Stimulated activated effector memory CD8-positive, alpha-beta T cell treated with anti-CD3 and anti-CD28 coated beads, Interleukin-12 subunit alpha, Interleukin-12 subunit beta, amount 100 ng/mL, for 72 hours (primary cell): ENCODE results near the gene MYEF2.

Experiments used
- ATAC-seq: fragments of 150-1000 bp; cut with Tn5 transposase; 2 replicates; pipeline ENCODE4 v1.10.0; 2021
- DNase-seq, 2 donors: peaks; one replicate each; pipeline ENCODE4 v3.0.0; 2021 to 2022; ENCODE audit warnings: low spot score in 2 of 2
- H3K27ac Mint-ChIP-seq: one replicate; pipeline ENCODE4 v1.8.0; 2022; ENCODE audit warnings: mild to moderate bottlenecking, mixed read lengths
- H3K36me3 Mint-ChIP-seq: one replicate; pipeline ENCODE4 v1.8.0; 2022; ENCODE audit warnings: mild to moderate bottlenecking, mixed read lengths
- H3K4me1 Mint-ChIP-seq: one replicate; pipeline ENCODE4 v1.8.0; 2022; ENCODE audit warnings: mixed read lengths
- H3K4me3 Mint-ChIP-seq: one replicate; pipeline ENCODE4 v1.8.0; 2022; ENCODE audit warnings: mild to moderate bottlenecking, mixed read lengths
- H3K9me3 Mint-ChIP-seq: one replicate; pipeline ENCODE4 v1.8.0; 2022; ENCODE audit warnings: mixed read lengths

MYEF2 gene, protein sequence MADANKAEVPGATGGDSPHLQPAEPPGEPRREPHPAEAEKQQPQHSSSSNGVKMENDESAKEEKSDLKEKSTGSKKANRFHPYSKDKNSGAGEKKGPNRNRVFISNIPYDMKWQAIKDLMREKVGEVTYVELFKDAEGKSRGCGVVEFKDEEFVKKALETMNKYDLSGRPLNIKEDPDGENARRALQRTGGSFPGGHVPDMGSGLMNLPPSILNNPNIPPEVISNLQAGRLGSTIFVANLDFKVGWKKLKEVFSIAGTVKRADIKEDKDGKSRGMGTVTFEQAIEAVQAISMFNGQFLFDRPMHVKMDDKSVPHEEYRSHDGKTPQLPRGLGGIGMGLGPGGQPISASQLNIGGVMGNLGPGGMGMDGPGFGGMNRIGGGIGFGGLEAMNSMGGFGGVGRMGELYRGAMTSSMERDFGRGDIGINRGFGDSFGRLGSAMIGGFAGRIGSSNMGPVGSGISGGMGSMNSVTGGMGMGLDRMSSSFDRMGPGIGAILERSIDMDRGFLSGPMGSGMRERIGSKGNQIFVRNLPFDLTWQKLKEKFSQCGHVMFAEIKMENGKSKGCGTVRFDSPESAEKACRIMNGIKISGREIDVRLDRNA

DNA sequence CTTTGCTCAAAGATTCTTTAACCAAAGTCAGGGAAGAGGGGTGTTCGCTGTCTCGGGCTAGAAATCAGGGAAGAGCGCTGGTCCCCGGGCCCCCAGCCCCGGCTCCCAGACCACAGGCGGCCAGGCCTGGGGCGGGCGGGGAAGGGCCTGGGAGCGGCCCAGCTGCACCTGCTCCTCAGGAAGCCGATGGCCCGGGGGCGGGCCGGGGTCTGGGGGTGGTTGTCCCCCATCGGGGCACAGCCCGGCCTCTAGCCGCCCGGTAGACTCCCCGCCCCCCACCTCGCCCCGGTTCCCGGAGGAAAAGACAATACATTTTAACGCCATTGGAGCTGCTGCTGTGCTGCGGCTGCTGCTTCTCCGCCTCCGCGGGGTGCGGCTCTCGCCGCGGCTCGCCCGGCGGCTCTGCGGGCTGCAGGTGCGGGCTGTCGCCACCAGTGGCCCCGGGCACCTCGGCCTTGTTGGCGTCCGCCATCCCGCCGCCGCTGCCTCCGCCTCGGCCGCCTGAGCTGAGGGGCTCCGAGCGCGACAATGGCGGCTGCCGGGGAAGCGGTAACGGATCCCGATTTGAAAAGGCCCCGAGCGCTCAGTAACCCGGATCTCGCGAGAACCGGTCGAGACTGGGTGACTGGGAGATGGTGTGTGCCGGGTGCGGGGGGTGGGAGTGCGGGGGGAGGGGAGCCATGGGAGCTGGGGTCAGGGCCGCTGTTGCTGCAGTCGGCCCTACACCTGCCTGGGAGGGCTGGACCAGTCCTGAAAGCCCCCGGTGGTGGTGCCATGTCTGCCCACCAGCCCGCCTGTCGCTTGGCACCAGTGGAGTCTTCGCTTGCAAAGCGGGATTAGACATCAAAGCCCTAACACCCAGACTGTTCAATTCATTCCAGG lies at the start of gene MYEF2:
MYEF2 (minus strand) TSS at position 530 of the 882 bp plus-strand sequence; CDS start at position 472, 58 bp downstream.
- no peaks in the 10 kb centered on the region for H3K9me3 Mint-ChIP-seq
- peak within 1 kb of the TSS; percentile 67 for H3K4me3 Mint-ChIP-seq
- ATAC-seq (peak; percentile 89), DNase-seq (peak; percentile 42 to 72)
- H3K4me1 Mint-ChIP-seq: peaks cover 7% of the 10 kb centered on the region
- H3K27ac Mint-ChIP-seq: peak within 1 kb of the TSS; percentile 90
- H3K36me3 Mint-ChIP-seq: no peaks in the 10 kb centered on the region

GRCh38 chr15:48225771-48226170 lies 47.7 kb upstream of the MYEF2 start:
- no peak overlapping the region for H3K4me3 Mint-ChIP-seq
- no peaks in the 10 kb centered on the region for H3K4me1 Mint-ChIP-seq
- H3K27ac Mint-ChIP-seq: no peak overlapping the region
- H3K9me3 Mint-ChIP-seq: no peaks in the 10 kb centered on the region
- no peak for DNase-seq
- ATAC-seq: no peak
- H3K36me3 Mint-ChIP-seq: no peaks in the 10 kb centered on the region

DNA sequence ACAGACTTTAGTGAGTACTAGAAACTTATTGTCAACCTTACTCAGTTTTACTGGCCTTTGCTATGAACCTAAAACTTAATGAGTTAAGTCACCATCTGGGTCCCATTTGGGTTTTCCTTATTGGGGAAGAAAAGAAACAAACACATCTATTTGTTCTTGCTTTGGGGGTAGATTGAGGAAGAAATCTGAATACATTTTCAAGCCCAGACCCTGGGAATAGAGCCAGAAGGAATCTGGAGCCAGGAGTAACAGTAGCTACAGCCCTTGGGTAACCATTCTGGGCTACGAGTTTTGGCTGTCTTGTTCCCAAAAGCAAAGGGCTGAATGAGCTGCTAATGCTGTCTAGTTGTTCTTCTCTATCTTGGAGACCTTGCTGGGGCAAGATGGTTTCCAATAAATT lies 44.5 kb upstream of the MYEF2 start:
- H3K4me1 Mint-ChIP-seq: no peaks in the 10 kb centered on the region
- no peaks in the 10 kb centered on the region for H3K9me3 Mint-ChIP-seq
- H3K4me3 Mint-ChIP-seq: no peak overlapping the region
- no peaks in the 10 kb centered on the region for H3K36me3 Mint-ChIP-seq
- H3K27ac Mint-ChIP-seq: no peak overlapping the region
- ATAC-seq (no peak), DNase-seq (no peak)

DNA sequence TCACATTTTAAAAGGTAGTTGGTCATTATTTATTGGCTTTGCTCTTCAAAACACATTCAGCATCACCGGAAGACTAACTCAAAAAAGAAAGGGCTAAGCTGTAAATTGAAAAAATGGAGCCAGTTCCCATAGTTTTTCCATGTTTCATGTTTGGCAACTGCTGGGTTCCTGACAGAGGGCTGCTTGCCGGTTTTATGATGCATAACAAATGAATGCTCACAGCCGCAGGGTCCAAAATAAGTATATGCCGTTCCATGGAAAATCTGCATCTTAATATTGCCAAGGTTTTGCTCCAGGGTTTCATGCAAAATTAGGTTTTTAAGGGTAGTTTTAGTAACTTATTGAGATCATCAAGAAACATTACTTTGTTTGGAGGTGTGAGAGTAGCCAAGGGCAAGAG lies 43.8 kb upstream of the MYEF2 start:
- no peaks in the 10 kb centered on the region for H3K4me1 Mint-ChIP-seq
- ATAC-seq: no peak
- H3K4me3 Mint-ChIP-seq: no peak overlapping the region
- no peaks in the 10 kb centered on the region for H3K36me3 Mint-ChIP-seq
- DNase-seq: no peak
- no peaks in the 10 kb centered on the region for H3K9me3 Mint-ChIP-seq
- no peak overlapping the region for H3K27ac Mint-ChIP-seq

DNA sequence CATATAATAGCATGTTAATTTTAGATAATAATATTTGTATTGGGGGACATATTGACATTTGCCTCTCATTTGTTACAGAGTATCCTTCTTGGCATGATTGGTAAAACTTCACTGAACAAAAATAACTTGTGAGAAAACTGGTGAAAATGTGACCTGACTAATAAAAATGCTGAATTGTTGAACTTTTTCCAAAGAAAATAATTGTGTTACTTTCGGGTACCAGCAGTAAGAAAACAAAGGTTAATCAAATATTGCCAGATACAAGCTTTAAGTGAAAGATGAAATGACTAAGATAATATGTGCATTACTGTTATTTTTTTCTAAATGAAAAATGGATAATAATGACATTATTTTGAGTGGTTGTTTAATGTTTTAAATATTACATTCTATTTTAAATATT lies 43.2 kb upstream of the MYEF2 start:
- H3K4me3 Mint-ChIP-seq: no peak overlapping the region
- ATAC-seq (no peak), DNase-seq (no peak)
- H3K36me3 Mint-ChIP-seq: no peaks in the 10 kb centered on the region
- no peaks in the 10 kb centered on the region for H3K4me1 Mint-ChIP-seq
- no peaks in the 10 kb centered on the region for H3K9me3 Mint-ChIP-seq
- H3K27ac Mint-ChIP-seq: no peak overlapping the region

- Mint-ChIP-seq H3K4me3 (no peak within 1 kb of the TSS), H3K9me3 (no peaks in the 10 kb centered on the region), H3K4me1 (no peaks in the 10 kb centered on the region), H3K27ac (no peak within 1 kb of the TSS), H3K36me3 (no peaks in the 10 kb centered on the region)
- ATAC-seq (no peak), DNase-seq (no peak)
Observed at GRCh38 chr15:48205981-48206380, 27.9 kb upstream of the MYEF2 start, which contains the start of gene SLC12A1. Gene SLC12A1, plus strand, starts transcription at chr15:48206302. Its CDS starts 1,418 bp downstream, at chr15:48207720.

GRCh38 chr15:48202068-48202467 lies 24.0 kb upstream of the MYEF2 start:
- H3K27ac Mint-ChIP-seq: no peak overlapping the region
- DNase-seq (no peak), ATAC-seq (no peak)
- no peak overlapping the region for H3K4me3 Mint-ChIP-seq
- H3K36me3 Mint-ChIP-seq: no peaks in the 10 kb centered on the region
- no peaks in the 10 kb centered on the region for H3K4me1 Mint-ChIP-seq
- no peaks in the 10 kb centered on the region for H3K9me3 Mint-ChIP-seq

- Mint-ChIP-seq H3K36me3 (no peaks in the 10 kb centered on the region), H3K4me1 (no peaks in the 10 kb centered on the region), H3K9me3 (peaks cover 7% of the 10 kb centered on the region), H3K27ac (no peak within 1 kb of the TSS), H3K4me3 (no peak within 1 kb of the TSS)
- no peak for ATAC-seq
- DNase-seq: no peak
Observed at GRCh38 chr15:48191574-48192225, 13.6 kb upstream of the MYEF2 start, which contains the start of gene CTXN2. Gene CTXN2, plus strand, starts transcription at chr15:48191665. Its CDS starts 9,636 bp downstream, at chr15:48201301.

GRCh38 chr15:48190932-48191573 lies 13.0 kb upstream of the MYEF2 start:
- Mint-ChIP-seq H3K27ac (no peak overlapping the region), H3K36me3 (no peaks in the 10 kb centered on the region), H3K4me1 (no peaks in the 10 kb centered on the region), H3K9me3 (peaks cover 7% of the 10 kb centered on the region), H3K4me3 (no peak overlapping the region)
- ATAC-seq (no peak), DNase-seq (no peak)

DNA sequence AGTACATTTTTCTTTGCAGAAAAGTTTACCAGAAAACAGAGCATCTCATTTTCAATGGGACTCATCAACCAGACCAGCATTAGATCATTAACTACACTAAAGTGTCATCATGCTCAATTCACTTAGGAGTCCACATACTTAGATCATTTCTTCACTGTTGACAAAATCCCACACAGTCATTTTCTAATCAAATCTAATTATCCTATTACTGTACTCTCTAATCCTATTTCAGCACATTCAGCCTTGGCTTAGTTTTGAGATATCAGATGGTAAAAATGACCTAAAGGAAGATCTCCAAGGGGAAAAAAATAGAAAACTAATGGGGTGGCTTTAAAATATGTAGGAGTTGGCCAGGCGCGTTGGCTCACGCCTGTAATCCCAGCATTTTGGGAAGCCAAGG lies 8.2 kb upstream of the MYEF2 start:
- ATAC-seq: no peak
- no peak overlapping the region for H3K27ac Mint-ChIP-seq
- H3K36me3 Mint-ChIP-seq: no peaks in the 10 kb centered on the region
- H3K4me3 Mint-ChIP-seq: no peak overlapping the region
- H3K9me3 Mint-ChIP-seq: peaks cover 3% of the 10 kb centered on the region
- no peak for DNase-seq
- H3K4me1 Mint-ChIP-seq: no peaks in the 10 kb centered on the region

DNA sequence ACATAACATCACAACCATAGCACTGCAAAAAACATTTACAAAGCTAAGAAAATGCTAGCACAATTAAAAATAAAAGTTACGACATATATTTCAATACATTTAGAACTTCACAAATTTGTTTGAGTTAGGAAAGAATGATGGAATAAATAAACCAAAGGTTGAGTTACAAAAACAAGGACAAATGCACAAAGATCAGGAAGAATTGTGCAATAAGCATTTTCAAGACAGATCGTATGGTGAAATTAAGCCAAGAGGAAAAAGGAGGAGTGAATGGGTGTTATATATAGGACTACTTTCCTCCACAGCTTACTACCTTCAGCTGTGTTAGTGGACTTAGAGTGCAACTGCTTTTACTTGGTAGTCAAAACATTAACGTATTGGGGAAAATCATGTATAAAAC lies 7.4 kb upstream of the MYEF2 start:
- Mint-ChIP-seq H3K36me3 (no peaks in the 10 kb centered on the region), H3K27ac (no peak overlapping the region), H3K4me3 (no peak overlapping the region), H3K9me3 (no peaks in the 10 kb centered on the region), H3K4me1 (no peaks in the 10 kb centered on the region)
- ATAC-seq (no peak), DNase-seq (no peak)

DNA sequence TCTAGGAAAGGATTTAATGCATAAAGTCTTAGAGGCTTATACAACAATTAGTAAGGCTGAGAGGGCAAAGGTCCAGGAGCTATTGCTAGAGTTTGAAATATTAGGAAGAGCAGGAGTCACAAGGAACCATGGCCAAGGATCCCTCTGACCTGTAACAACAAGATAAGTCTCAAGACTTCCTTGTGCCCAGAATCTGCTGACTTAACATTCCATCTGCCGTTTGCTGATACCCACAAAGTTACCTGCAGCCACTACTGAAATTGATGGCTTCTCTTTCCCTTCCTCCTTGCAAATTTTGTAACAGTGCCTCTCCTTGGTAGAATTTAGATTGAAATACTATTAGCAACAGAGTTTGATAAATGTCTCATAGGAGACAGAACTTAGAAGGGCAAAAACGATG lies 4.7 kb upstream of the MYEF2 start:
- no peaks in the 10 kb centered on the region for H3K9me3 Mint-ChIP-seq
- H3K4me3 Mint-ChIP-seq: no peak overlapping the region
- no peaks in the 10 kb centered on the region for H3K36me3 Mint-ChIP-seq
- H3K27ac Mint-ChIP-seq: no peak overlapping the region
- ATAC-seq (no peak), DNase-seq (no peak)
- no peaks in the 10 kb centered on the region for H3K4me1 Mint-ChIP-seq

- Mint-ChIP-seq H3K27ac (no peak overlapping the region), H3K9me3 (no peaks in the 10 kb centered on the region), H3K4me1 (peaks cover 7% of the 10 kb centered on the region), H3K4me3 (peak overlapping the region; percentile 67), H3K36me3 (no peaks in the 10 kb centered on the region)
- ATAC-seq (no peak), DNase-seq (no peak)
Observed at GRCh38 chr15:48178648-48178931, 495 bp upstream of the MYEF2 start.

GRCh38 chr15:48177383-48177765 lies 721 bp downstream of the MYEF2 start:
- no peaks in the 10 kb centered on the region for H3K36me3 Mint-ChIP-seq
- H3K27ac Mint-ChIP-seq: peak overlapping the region; percentile 90
- peaks cover 2% of the 10 kb centered on the region for H3K9me3 Mint-ChIP-seq
- peak; percentile 77 for ATAC-seq
- H3K4me1 Mint-ChIP-seq: peaks cover 7% of the 10 kb centered on the region
- peak overlapping the region; percentile 67 for H3K4me3 Mint-ChIP-seq
- DNase-seq: no peak

DNA sequence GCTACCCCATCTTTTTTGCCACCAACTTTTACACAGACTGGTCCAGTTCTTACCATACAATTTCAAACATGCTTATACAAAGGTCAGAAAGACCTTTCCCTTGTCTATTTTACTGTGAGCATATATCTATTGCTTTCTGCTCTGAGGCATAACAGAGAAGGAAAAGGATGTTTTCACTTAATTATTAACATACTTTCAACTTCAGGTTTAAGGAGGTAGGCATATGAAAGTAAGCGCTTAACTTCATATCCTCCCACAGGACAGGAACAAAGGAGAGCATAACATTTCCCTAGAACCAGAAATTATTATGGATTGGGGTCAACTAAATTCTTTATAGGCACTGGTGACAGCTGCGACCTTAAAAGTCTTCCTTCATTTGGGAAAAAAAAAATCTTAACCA lies 1.1 kb downstream of the MYEF2 start:
- ATAC-seq (no peak), DNase-seq (no peak)
- Mint-ChIP-seq H3K4me3 (peak overlapping the region; percentile 67), H3K27ac (peak overlapping the region; percentile 90), H3K9me3 (peaks cover 4% of the 10 kb centered on the region), H3K4me1 (peaks cover 7% of the 10 kb centered on the region), H3K36me3 (no peaks in the 10 kb centered on the region)
